ENCODE data around the gene DHDH.

- TF ChIP-seq, protein P1, sequence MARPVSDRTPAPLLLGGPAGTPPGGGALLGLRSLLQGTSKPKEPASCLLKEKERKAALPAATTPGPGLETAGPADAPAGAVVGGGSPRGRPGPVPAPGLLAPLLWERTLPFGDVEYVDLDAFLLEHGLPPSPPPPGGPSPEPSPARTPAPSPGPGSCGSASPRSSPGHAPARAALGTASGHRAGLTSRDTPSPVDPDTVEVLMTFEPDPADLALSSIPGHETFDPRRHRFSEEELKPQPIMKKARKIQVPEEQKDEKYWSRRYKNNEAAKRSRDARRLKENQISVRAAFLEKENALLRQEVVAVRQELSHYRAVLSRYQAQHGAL (CRISPR knock-in tag; IDR thresholded peaks at IDR 0.05; ENCODE audit: not compliant biosample characterization): no peak
- TF ChIP-seq, protein P2, sequence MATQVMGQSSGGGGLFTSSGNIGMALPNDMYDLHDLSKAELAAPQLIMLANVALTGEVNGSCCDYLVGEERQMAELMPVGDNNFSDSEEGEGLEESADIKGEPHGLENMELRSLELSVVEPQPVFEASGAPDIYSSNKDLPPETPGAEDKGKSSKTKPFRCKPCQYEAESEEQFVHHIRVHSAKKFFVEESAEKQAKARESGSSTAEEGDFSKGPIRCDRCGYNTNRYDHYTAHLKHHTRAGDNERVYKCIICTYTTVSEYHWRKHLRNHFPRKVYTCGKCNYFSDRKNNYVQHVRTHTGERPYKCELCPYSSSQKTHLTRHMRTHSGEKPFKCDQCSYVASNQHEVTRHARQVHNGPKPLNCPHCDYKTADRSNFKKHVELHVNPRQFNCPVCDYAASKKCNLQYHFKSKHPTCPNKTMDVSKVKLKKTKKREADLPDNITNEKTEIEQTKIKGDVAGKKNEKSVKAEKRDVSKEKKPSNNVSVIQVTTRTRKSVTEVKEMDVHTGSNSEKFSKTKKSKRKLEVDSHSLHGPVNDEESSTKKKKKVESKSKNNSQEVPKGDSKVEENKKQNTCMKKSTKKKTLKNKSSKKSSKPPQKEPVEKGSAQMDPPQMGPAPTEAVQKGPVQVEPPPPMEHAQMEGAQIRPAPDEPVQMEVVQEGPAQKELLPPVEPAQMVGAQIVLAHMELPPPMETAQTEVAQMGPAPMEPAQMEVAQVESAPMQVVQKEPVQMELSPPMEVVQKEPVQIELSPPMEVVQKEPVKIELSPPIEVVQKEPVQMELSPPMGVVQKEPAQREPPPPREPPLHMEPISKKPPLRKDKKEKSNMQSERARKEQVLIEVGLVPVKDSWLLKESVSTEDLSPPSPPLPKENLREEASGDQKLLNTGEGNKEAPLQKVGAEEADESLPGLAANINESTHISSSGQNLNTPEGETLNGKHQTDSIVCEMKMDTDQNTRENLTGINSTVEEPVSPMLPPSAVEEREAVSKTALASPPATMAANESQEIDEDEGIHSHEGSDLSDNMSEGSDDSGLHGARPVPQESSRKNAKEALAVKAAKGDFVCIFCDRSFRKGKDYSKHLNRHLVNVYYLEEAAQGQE (IDR thresholded peaks at IDR 0.05; ENCODE audit: borderline replicate concordance in 1 of 2, low read depth in 1 of 2, low read length in 2 of 2): no peak
- TF ChIP-seq HMG20A (CRISPR knock-in tag; IDR thresholded peaks at IDR 0.05; ENCODE audit: borderline replicate concordance) (no peak), GTF2F1 (IDR thresholded peaks at IDR 0.05; ENCODE audit: low read length) (no peak), TEAD3 (CRISPR knock-in tag; optimal IDR thresholded peaks at IDR 0.05; ENCODE audit: borderline replicate concordance) (no peak), POLR2AphosphoS5 (IDR thresholded peaks at IDR 0.05; ENCODE audit: low read depth, low read length) (no peak), ZBTB25 (CRISPR knock-in tag; IDR thresholded peaks at IDR 0.05) (no peak), FOXM1 (CRISPR knock-in tag; IDR thresholded peaks at IDR 0.05) (no peak)
These were observed 14.7 kb upstream of the DHDH start for GRCh38 chr19:48918801-48919247.
